K562 (cell line): Measurements from ENCODE around the gene LCA5. TPM values are rescaled to one million over a fixed set of nuclear protein-coding genes. Genes with fewer than 3 reads are reported as not detected.

Experiments used
- ATF7 ChIP-seq: fragments of 450-650 bp; IDR thresholded peaks from 2 replicates; pipeline ENCODE4 v1.7.1; 2014; ENCODE audit warnings: mild to moderate bottlenecking, moderate library complexity
- CEBPB ChIP-seq: fragments of 450-650 bp; IDR thresholded peaks from 2 replicates; pipeline ENCODE4 v1.6.1; 2016; ENCODE audit warnings: missing genetic modification characterization, missing compliant biosample characterization
- CREM ChIP-seq: IDR thresholded peaks from 2 replicates; pipeline ENCODE4 v1.6.1; 2014; ENCODE audit warnings: antibody characterized with exemption, low read depth
- DACH1 ChIP-seq: fragments of 450-650 bp; IDR thresholded peaks from 2 replicates; pipeline ENCODE4 v1.6.1; 2018; ENCODE audit not compliant: partially characterized antibody
- ESRRA ChIP-seq: fragments of 450-650 bp; IDR thresholded peaks from 2 replicates; pipeline ENCODE4 v1.6.1; 2014; ENCODE audit warnings: low read depth, mild to moderate bottlenecking, moderate library complexity, borderline replicate concordance
- FOXK2 ChIP-seq, 2 experiments: fragments of 450-650 bp; IDR thresholded peaks in 1 of 2; conservative IDR thresholded peaks in 1 of 2; 2 replicates each; pipeline ENCODE4 v1.6.1; 2016; ENCODE audit warnings: low read depth in 2 of 2, mild to moderate bottlenecking in 1 of 2
- GABPB1 ChIP-seq: sonication (generic); formaldehyde crosslinking; IDR thresholded peaks from 2 replicates; pipeline ENCODE4 v1.8.0; 2022; ENCODE audit warnings: mild to moderate bottlenecking, missing genetic modification reagents
- GATA2 ChIP-seq: sonication (generic); formaldehyde crosslinking; IDR thresholded peaks from 2 replicates; pipeline ENCODE4 v1.4.0; 2020; ENCODE audit warnings: mild to moderate bottlenecking, missing genetic modification reagents
- L3MBTL2 ChIP-seq: fragments of 450-650 bp; IDR thresholded peaks from 2 replicates; pipeline ENCODE4 v1.6.1; 2016; ENCODE audit warnings: mild to moderate bottlenecking, moderate library complexity
- LEF1 ChIP-seq: fragments of 450-650 bp; IDR thresholded peaks from 2 replicates; pipeline ENCODE4 v1.6.1; 2016; ENCODE audit warnings: mild to moderate bottlenecking
- MECOM ChIP-seq: fragments of 250-450 bp; sonication (Bioruptor Pico); IDR thresholded peaks from 2 replicates; pipeline ENCODE4 v1.8.0; 2022; ENCODE audit warnings: inconsistent platforms
- MEIS2 ChIP-seq: fragments of 450-650 bp; IDR thresholded peaks from 2 replicates; pipeline ENCODE4 v1.6.1; 2014; ENCODE audit warnings: mild to moderate bottlenecking; ENCODE audit not compliant: partially characterized antibody
- NFE2 ChIP-seq: IDR thresholded peaks from 2 replicates; pipeline ENCODE4 v1.6.1; 2014; ENCODE audit warnings: antibody characterized with exemption, low read depth
- NR2C2 ChIP-seq, 2 experiments: fragments of 200-800 bp in 1 of 2; sonication (Bioruptor generic) in 1 of 2; sonication (generic) in 1 of 2; formaldehyde crosslinking in 1 of 2; IDR thresholded peaks; 2 replicates each; pipeline versions ENCODE4 v1.6.1 to v1.8.0; 2016 to 2022; ENCODE audit warnings: mild to moderate bottlenecking in 1 of 2, missing compliant biosample characterization in 1 of 2, missing genetic modification characterization in 1 of 2, missing genetic modification reagents in 1 of 2
- PKNOX1 ChIP-seq: fragments of 450-650 bp; IDR thresholded peaks from 2 replicates; pipeline ENCODE4 v1.6.1; 2016
- RBM14 ChIP-seq: fragments of 200-400 bp; formaldehyde crosslinking; IDR thresholded peaks from 2 replicates; pipeline ENCODE4 v1.6.1; 2018; ENCODE audit warnings: low read depth, mild to moderate bottlenecking, low read length, moderate library complexity, borderline replicate concordance; ENCODE audit not compliant: insufficient read depth
- SAFB ChIP-seq: fragments of 200-400 bp; formaldehyde crosslinking; IDR thresholded peaks from 2 replicates; pipeline ENCODE4 v1.6.1; 2017; ENCODE audit warnings: low read depth, low read length, borderline replicate concordance
- ZNF318 ChIP-seq, 2 experiments: fragments of 450-650 bp; IDR thresholded peaks; 2 replicates each; pipeline ENCODE4 v1.6.1; 2016; ENCODE audit warnings: mild to moderate bottlenecking in 2 of 2, borderline replicate concordance in 1 of 2, low read depth in 1 of 2, moderate library complexity in 1 of 2
- ZNF778 ChIP-seq: fragments of 450-650 bp; formaldehyde crosslinking; IDR thresholded peaks from 2 replicates; pipeline ENCODE4 v1.4.0; 2020; ENCODE audit warnings: mild to moderate bottlenecking, moderate library complexity
- polyA plus RNA-seq, 8 experiments: library from polyadenylated mRNA; depleted of rRNA in 4 of 8; stranded (reverse) in 5 of 8; unstranded in 3 of 8; fragments of >200 nt; fragmentation: Nextera tagmentation in 2 of 8; fragmentation: Illumina TruSeq in 1 of 8; extraction: Ambion mirVana in 2 of 8; extraction: Trizol in 1 of 8; gene quantifications; 2 replicates each; pipeline versions ENCODE4 v1.2.1 to v1.2.3, GENCODE V29; 2011 to 2014; ENCODE audit warnings: inconsistent platforms in 1 of 8, missing spikeins in 1 of 8
- total RNA-seq, 7 experiments: library from RNA; depleted of rRNA in 6 of 7; stranded (reverse); fragments of >200 nt in 6 of 7; fragmentation: Illumina TruSeq in 2 of 7; extraction: Trizol in 2 of 7; gene quantifications; 2 replicates each; pipeline versions ENCODE4 v1.2.1 to v1.2.3, GENCODE V29; 2011 to 2021; ENCODE audit warnings: low replicate concordance in 1 of 7
- TF ChIP-seq, protein P1 (sequence below): fragments of 450-650 bp; IDR thresholded peaks from 2 replicates; pipeline ENCODE4 v1.6.1; 2016; ENCODE audit warnings: low read depth, mild to moderate bottlenecking, moderate library complexity

LCA5 gene
- total and polyA plus RNA-seq, 9 of the 15 experiments (the other 6 are each of a cell fraction or from before 2014, with no cell fraction given) = 1.0 to 3.4 (median 1.8) TPM

GRCh38 chr6:79467716-79468115 lies 69.5 kb downstream of the LCA5 start (continued):
- TF ChIP-seq, protein P1, sequence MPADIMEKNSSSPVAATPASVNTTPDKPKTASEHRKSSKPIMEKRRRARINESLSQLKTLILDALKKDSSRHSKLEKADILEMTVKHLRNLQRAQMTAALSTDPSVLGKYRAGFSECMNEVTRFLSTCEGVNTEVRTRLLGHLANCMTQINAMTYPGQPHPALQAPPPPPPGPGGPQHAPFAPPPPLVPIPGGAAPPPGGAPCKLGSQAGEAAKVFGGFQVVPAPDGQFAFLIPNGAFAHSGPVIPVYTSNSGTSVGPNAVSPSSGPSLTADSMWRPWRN = no peak
- TF ChIP-seq MECOM (CRISPR knock-in tag) (0 out of 2 replicates have a peak, but pooled peaks have one; percentile 16), SAFB (no peak), GATA2 (peak; percentile 94), NR2C2 (CRISPR knock-in tag; IDR thresholded peaks at IDR 0.05) (no peak), NR2C2 (tag; IDR thresholded peaks at IDR 0.05) (peak; percentile 20), RBM14 (no peak), ZNF318 (IDR thresholded peaks at IDR 0.05; ENCODE audit: borderline replicate concordance in 1 of 2, low read depth in 1 of 2) (0 out of 4 replicates have a peak, but pooled peaks of 1 of the 2 experiments have one; percentile 45), CREM (peak; percentile 73), CEBPB (tag) (peak; percentile 54), LEF1 (no peak), ESRRA (no peak; the same call in 1 of the 2 replicates), ATF7 (0 out of 2 replicates have a peak, but pooled peaks have one; percentile 32), ZNF778 (no peak), FOXK2 (conservative IDR thresholded peaks at IDR 0.05 in 1 of 2, IDR thresholded peaks at IDR 0.05 in 1 of 2; ENCODE audit: low read depth in 2 of 2) (0 out of 4 replicates have a peak, but pooled peaks of 1 of the 2 experiments have one; percentile 20), L3MBTL2 (peak; percentile 56; the same call in 1 of the 2 replicates), GABPB1 (CRISPR knock-in tag) (no peak), MEIS2 (peak; percentile 23), DACH1 (peak; percentile 46), PKNOX1 (0 out of 2 replicates have a peak, but pooled peaks have one; percentile 8), NFE2 (peak; percentile 61)
